Measurements from ENCODE around the gene SF3B1. TPM values are rescaled to one million over a fixed set of nuclear protein-coding genes. Genes with fewer than 3 reads are reported as not detected.
"Not testable (repeated sequence)": the region's sequence is repeated elsewhere in the genome, so short reads cannot be mapped to it uniquely, and the experiment has no call there.

The SF3B1 gene
- total RNA-seq, 1 experiment from 2014 or later: 292 TPM

- not testable (repeated sequence) for DNase-seq; H3K27me3 ChIP-seq; H3K36me3 ChIP-seq; H3K9me3 ChIP-seq (replicated peaks); H3K27ac ChIP-seq; H3K4me3 ChIP-seq; H3K4me1 ChIP-seq
Measured at GRCh38 chr2:197379308-197379917, 55.4 kb downstream of the SF3B1 start.

GRCh38 chr2:197378494-197379307, 56.1 kb downstream of the SF3B1 start:
- peak in 1 of 2 experiments; percentile 64 for DNase-seq

GRCh38 chr2:197378086-197378485, 56.7 kb downstream of the SF3B1 start:
- Histone ChIP-seq H3K4me3 (no peak overlapping the region), H3K27ac (no peak overlapping the region), H3K36me3 (no peaks in the 10 kb centered on the region), H3K27me3 (no peaks in the 10 kb centered on the region), H3K4me1 (no peaks in the 10 kb centered on the region), H3K9me3 (replicated peaks) (no peaks in the 10 kb centered on the region)
- DNase-seq: no peak

More at GRCh38 chr2:197378494-197379307, 56.1 kb downstream of the SF3B1 start:
- H3K36me3 ChIP-seq: no peaks in the 10 kb centered on the region
- no peak overlapping the region for H3K4me3 ChIP-seq
- no peaks in the 10 kb centered on the region for H3K27me3 ChIP-seq
- no peak overlapping the region for H3K27ac ChIP-seq
- H3K4me1 ChIP-seq: no peaks in the 10 kb centered on the region
- H3K9me3 ChIP-seq (replicated peaks): no peaks in the 10 kb centered on the region

DNA sequence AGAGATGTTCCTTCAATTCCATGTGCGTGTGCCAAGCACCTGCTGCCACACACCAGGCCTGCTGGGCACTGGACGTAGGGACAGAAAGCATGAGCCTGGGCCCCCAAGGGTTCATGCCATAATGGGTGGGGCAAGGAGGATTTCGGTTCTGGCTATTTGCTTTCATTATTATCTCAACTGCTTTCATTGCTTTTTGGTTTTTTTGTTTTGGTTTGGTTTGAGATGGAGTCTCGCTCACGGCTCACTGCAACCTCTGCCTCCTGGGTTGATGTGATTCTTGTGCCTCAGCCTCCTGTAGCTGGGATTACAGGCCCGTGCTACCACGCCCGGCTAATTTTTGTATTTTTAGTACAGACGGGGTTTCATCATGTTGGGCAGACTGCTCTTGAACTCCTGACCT, 57.2 kb downstream of the SF3B1 start:
- Histone ChIP-seq H3K27me3 (no peaks in the 10 kb centered on the region), H3K4me3 (no peak overlapping the region), H3K27ac (no peak overlapping the region), H3K4me1 (no peaks in the 10 kb centered on the region), H3K9me3 (replicated peaks) (no peaks in the 10 kb centered on the region), H3K36me3 (no peaks in the 10 kb centered on the region)
- DNase-seq: no peak

GRCh38 chr2:197372592-197372991, 62.2 kb downstream of the SF3B1 start:
- no peak overlapping the region for H3K4me3 ChIP-seq
- H3K27ac ChIP-seq: no peak overlapping the region
- no peak for DNase-seq
- no peaks in the 10 kb centered on the region for H3K36me3 ChIP-seq
- peaks cover 5% of the 10 kb centered on the region; the same call in 1 of the 2 replicates for H3K4me1 ChIP-seq
- no peaks in the 10 kb centered on the region for H3K9me3 ChIP-seq (replicated peaks)
- no peaks in the 10 kb centered on the region for H3K27me3 ChIP-seq

DNA sequence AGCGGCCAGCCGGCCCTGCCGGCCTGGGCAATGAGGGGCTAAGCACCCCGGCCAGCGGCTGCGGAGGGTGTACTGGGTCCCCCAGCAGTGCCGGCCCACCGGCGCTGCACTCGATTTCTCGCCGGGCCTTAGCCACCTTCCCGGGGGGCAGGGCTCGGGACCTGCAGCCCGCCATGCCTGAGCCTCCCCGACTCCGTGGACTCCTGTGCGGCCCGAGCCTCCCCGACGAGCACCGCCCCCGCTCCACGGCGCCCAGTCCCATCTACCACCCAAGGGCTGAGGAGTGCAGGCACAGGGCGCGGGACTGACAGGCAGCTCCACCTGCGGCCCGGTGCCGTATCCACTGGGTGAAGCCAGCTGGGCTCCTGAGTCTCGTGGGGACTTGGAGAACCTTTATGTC, 64.2 kb downstream of the SF3B1 start:
- H3K27me3 ChIP-seq; H3K27ac ChIP-seq; H3K4me1 ChIP-seq; DNase-seq; H3K9me3 ChIP-seq (replicated peaks); H3K36me3 ChIP-seq; H3K4me3 ChIP-seq: not testable (repeated sequence)

DNA sequence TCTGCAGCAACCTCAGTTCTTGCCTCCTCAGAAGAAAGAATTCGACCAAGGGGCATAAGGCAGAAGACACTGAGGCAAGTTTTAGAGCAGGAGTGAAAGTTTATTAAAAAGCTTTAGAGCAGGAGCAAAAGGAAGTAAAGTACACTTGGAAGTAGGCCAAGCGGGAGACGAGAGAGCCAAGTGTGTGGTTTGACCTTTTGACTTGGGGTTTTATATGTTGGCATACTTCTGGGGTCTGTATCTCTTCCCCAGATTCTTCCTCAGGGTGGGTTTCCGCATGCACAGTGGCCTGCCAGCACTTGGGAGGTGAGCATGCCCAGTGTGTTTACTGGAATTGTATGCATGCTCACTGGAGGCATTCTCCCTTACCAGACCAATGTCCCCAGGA, 64.9 kb downstream of the SF3B1 start:
- H3K9me3 ChIP-seq (replicated peaks): no peaks in the 10 kb centered on the region
- DNase-seq: peak in 1 of 2 experiments; percentile 13
- H3K27ac ChIP-seq: no peak overlapping the region
- H3K27me3 ChIP-seq: no peaks in the 10 kb centered on the region
- no peaks in the 10 kb centered on the region for H3K36me3 ChIP-seq
- no peak overlapping the region for H3K4me3 ChIP-seq
- peaks cover 5% of the 10 kb centered on the region; the same call in 1 of the 2 replicates for H3K4me1 ChIP-seq

GRCh38 chr2:197369228-197369932, 65.4 kb downstream of the SF3B1 start:
- Histone ChIP-seq H3K4me1 (peaks cover 5% of the 10 kb centered on the region; the same call in 1 of the 2 replicates), H3K27ac (no peak overlapping the region), H3K9me3 (replicated peaks) (no peaks in the 10 kb centered on the region), H3K27me3 (no peaks in the 10 kb centered on the region), H3K36me3 (no peaks in the 10 kb centered on the region), H3K4me3 (no peak overlapping the region)
- DNase-seq: peak in 1 of 2 experiments; percentile 28

DNA sequence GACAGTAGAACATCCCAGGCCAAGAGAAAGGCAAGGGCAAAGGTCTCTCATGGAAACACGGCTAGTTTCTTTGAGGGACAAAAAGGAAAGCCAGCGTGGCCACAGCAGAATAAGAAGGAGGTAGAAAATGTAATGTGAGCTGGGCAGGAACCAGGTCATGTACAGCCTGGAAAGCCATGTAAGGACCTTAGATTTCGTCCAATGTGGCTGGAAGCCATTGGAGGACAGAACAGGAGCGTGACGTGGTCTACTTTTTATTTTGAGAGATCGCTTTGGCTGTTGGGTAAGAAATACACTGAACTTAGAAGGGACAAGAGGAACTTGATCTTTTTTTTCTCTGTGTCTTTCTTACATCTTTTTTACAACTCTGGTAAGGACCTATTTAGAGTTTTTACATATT, 66.4 kb downstream of the SF3B1 start:
- H3K27me3 ChIP-seq: no peaks in the 10 kb centered on the region
- DNase-seq: no peak
- H3K4me3 ChIP-seq: no peak overlapping the region
- no peak overlapping the region for H3K27ac ChIP-seq
- peaks cover 5% of the 10 kb centered on the region; the same call in 1 of the 2 replicates for H3K4me1 ChIP-seq
- no peaks in the 10 kb centered on the region for H3K36me3 ChIP-seq
- no peaks in the 10 kb centered on the region for H3K9me3 ChIP-seq (replicated peaks)

DNA sequence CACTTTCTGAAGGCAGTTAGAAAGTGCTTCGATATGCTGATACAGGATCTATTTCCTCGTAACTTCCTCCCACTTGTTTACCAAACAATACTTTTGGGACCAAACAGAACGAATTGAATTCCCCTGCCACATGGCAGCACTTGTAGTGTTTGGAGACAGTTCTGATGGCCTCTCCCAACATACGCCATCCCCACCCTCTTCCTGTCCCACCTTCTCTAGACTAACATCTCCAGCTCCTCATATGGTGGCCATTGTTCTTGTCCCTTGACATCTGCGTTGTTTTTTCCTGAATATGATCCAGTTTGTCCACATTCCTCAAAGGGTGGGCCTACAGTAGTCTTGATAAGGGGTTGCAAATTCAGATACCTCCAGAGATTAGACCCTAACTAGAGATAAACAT, 70.8 kb downstream of the SF3B1 start:
- no peak for DNase-seq
- H3K9me3 ChIP-seq (replicated peaks): no peaks in the 10 kb centered on the region
- no peaks in the 10 kb centered on the region for H3K36me3 ChIP-seq
- no peaks in the 10 kb centered on the region for H3K4me1 ChIP-seq
- no peak overlapping the region for H3K27ac ChIP-seq
- H3K4me3 ChIP-seq: no peak overlapping the region
- no peaks in the 10 kb centered on the region for H3K27me3 ChIP-seq

DNA sequence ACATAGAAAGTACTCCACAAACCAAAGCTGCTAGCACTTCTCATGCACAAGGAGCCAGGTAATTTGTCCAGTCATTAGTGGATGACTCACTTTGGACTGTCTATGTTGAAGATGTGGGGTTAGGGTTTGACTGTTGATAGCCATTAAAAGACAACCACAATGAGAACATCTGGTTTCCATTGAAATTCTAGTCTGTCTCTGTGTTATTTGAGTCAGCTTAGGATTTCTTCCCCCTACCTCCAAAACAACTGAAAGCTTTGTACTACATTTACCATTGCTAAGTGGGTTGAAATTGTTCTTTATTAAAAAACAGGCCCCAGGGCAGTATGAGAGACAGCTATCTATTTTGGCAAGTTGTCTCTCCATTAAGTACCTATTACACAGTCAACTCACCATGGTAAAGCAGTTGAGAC, 74.1 kb downstream of the SF3B1 start:
- H3K36me3 ChIP-seq: no peaks in the 10 kb centered on the region
- no peaks in the 10 kb centered on the region for H3K4me1 ChIP-seq
- no peak overlapping the region for H3K27ac ChIP-seq
- peak in 1 of 2 experiments; percentile 17 for DNase-seq
- no peaks in the 10 kb centered on the region for H3K27me3 ChIP-seq
- H3K9me3 ChIP-seq (replicated peaks): no peaks in the 10 kb centered on the region
- no peak overlapping the region for H3K4me3 ChIP-seq

GRCh38 chr2:197359859-197360258, 75.0 kb downstream of the SF3B1 start:
- Histone ChIP-seq H3K27ac (no peak overlapping the region), H3K27me3 (no peaks in the 10 kb centered on the region), H3K4me1 (no peaks in the 10 kb centered on the region), H3K36me3 (no peaks in the 10 kb centered on the region), H3K4me3 (no peak overlapping the region), H3K9me3 (replicated peaks) (no peaks in the 10 kb centered on the region)
- no peak for DNase-seq

GRCh38 chr2:197358931-197359330, 75.9 kb downstream of the SF3B1 start:
- H3K4me3 ChIP-seq: no peak overlapping the region
- H3K36me3 ChIP-seq: no peaks in the 10 kb centered on the region
- H3K27me3 ChIP-seq: no peaks in the 10 kb centered on the region
- H3K27ac ChIP-seq: no peak overlapping the region
- no peaks in the 10 kb centered on the region for H3K9me3 ChIP-seq (replicated peaks)
- no peak for DNase-seq
- H3K4me1 ChIP-seq: no peaks in the 10 kb centered on the region

- H3K4me3 ChIP-seq: no peak overlapping the region
- H3K27ac ChIP-seq: no peak overlapping the region
- no peaks in the 10 kb centered on the region for H3K9me3 ChIP-seq (replicated peaks)
- no peaks in the 10 kb centered on the region for H3K27me3 ChIP-seq
- H3K4me1 ChIP-seq: no peaks in the 10 kb centered on the region
- DNase-seq: no peak
- no peaks in the 10 kb centered on the region for H3K36me3 ChIP-seq
Measured at GRCh38 chr2:197357986-197358385, 76.8 kb downstream of the SF3B1 start.

- H3K36me3 ChIP-seq: no peaks in the 10 kb centered on the region
- no peaks in the 10 kb centered on the region for H3K9me3 ChIP-seq (replicated peaks)
- no peak for DNase-seq
- H3K4me1 ChIP-seq: no peaks in the 10 kb centered on the region
- no peak overlapping the region for H3K27ac ChIP-seq
- no peak overlapping the region for H3K4me3 ChIP-seq
- H3K27me3 ChIP-seq: no peaks in the 10 kb centered on the region
Measured at GRCh38 chr2:197356136-197356535, 78.7 kb downstream of the SF3B1 start.
